ENCODE measurements around the gene SRGAP3.

The SRGAP3 gene

DNA sequence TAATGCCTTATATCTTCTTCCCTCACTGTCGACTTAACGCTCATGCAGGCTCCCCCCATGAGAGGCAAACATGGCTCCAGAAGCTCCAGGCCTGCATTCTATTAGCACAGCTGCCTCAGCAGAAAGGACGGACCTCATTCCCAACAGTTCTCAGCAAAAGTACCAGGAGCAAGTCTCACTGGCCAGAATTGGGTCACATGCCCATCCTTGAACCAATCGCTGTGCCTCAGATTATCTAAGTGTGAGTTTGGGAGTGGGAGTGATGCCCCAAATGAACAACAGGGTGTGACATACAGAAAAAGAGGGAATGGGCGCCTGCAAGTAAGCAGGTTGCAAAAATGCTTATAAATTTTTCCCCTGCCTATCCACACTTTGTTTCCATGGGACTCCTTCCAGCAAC is 281.9 kb downstream of the SRGAP3 start:
- TF ChIP-seq, protein P1, sequence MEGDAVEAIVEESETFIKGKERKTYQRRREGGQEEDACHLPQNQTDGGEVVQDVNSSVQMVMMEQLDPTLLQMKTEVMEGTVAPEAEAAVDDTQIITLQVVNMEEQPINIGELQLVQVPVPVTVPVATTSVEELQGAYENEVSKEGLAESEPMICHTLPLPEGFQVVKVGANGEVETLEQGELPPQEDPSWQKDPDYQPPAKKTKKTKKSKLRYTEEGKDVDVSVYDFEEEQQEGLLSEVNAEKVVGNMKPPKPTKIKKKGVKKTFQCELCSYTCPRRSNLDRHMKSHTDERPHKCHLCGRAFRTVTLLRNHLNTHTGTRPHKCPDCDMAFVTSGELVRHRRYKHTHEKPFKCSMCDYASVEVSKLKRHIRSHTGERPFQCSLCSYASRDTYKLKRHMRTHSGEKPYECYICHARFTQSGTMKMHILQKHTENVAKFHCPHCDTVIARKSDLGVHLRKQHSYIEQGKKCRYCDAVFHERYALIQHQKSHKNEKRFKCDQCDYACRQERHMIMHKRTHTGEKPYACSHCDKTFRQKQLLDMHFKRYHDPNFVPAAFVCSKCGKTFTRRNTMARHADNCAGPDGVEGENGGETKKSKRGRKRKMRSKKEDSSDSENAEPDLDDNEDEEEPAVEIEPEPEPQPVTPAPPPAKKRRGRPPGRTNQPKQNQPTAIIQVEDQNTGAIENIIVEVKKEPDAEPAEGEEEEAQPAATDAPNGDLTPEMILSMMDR (IDR thresholded peaks at IDR 0.05; ENCODE audit: low read length, missing control alignments), result no peak
- DNase-seq (ENCODE audit: low read depth), result no peak

DNA sequence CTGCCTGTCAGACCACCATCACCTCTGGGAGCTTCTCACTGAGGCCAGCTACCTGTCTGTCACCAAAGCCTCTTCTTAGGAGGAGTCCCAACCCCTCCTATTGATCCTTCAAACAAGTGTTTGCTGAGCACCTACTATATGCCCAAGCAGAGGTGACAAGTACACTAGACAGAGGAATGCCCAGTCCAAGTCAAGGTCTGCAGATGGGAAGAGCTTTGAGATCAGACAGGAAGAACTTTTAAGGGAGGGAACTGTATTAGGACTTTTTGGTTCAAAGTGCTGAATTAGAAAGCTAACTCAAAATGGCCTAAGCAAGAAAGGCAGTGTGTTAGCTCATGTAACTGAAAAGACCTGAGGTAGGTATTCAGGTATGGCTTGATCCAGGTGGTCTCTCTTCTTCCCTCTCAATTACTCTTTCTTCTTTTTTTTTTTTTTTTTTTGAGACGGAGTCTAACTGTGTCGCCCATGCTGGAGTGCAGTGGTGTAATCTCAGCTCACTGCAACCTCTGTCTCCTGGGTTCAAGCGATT is 282.6 kb downstream of the SRGAP3 start:
- no peak overlapping the region for H3K4me3 ChIP-seq (replicated peaks; ENCODE audit: low read depth, low read length)
- DNase-seq (ENCODE audit: low read depth), result no peak
- TF ChIP-seq, protein P1 (IDR thresholded peaks at IDR 0.05; ENCODE audit: low read length, missing control alignments), result no peak

More for the DNA sequence above, 281.9 kb downstream of the SRGAP3 start:
- H3K4me3 ChIP-seq (replicated peaks; ENCODE audit: low read depth, low read length), result no peak overlapping the region

DNA sequence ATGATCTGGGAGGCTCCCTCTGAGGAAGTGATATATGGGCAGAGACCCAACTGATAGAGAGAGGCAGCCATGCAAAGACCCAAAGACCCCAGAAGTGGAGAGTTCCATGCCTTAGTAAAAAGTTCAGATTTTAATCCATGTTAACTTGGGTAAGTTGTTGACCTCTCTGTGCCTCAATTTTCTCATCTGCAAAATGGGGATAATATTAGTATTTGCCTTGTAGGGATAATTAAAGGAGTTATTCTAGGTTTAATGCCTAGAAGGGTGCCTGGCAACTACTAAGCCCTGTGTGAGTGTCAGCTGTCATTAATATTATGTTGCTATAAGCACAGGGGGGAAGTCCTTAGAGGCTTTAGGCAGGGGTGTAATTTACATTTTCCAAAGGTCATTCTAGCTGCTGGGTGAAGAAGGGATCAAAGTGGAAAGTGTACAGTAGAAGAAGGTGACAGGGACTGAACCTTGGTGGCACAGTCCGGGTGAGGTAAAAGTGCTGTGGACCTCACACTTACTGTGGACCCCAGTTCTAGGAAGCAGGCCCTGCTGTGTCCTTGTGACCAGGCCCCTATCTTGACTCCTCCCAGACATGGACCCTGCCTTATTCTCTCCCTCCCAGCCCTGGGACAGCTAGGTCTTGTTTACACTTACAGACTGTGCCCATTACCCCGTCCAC is 283.2 kb downstream of the SRGAP3 start:
- H3K4me3 ChIP-seq (replicated peaks; ENCODE audit: low read depth, low read length), result no peak overlapping the region
- TF ChIP-seq, protein P1 (IDR thresholded peaks at IDR 0.05; ENCODE audit: low read length, missing control alignments), result no peak
- DNase-seq (ENCODE audit: low read depth), result no peak

DNA sequence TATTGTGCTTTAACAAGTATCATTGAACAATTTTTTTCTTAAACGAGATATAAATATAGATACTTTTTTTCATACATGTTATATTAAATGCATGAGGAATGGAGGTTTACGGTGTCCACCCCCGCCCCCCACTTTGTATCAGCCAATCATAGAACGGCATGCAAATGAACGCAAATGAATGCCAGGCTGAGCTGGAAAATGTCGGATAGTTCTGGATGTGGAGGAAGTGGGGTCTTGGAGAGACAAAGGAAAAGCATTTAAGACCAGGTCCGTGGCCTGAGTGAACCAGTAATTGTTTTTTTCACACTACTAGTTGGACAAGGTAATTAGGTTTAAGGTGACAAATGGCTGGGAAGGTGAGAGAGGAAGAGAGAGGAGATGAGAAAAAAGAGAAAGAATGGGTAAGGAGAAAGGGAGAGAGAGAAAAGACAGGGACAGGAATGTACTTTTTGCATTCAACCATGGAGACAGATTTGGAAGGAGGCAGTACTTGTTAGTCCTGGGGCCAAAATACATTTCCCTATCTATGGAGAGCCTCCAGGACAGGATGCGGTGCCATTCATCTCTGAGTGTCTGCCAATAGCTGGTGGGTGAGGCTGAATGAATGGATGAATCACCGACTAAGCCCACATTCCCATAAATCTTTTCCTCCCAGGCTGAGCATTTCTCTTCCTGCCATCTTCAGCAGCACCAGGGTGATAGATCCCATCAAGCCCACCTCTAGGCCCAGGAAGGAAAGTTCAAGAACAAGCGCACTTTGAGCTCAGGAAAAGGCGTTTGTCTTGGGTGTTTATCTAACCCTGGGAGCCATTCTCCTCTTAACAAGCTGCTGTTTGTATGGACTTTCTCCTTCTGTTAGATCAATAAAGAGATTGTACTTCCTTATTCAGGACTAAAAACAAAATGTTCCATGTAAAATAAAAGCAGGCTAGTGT is 284.7 kb downstream of the SRGAP3 start:
- DNase-seq (ENCODE audit: low read depth), result peak; percentile 72
- TF ChIP-seq, protein P1 (IDR thresholded peaks at IDR 0.05; ENCODE audit: low read length, missing control alignments), result no peak
- no peak overlapping the region for H3K4me3 ChIP-seq (replicated peaks; ENCODE audit: low read depth, low read length)

DNA sequence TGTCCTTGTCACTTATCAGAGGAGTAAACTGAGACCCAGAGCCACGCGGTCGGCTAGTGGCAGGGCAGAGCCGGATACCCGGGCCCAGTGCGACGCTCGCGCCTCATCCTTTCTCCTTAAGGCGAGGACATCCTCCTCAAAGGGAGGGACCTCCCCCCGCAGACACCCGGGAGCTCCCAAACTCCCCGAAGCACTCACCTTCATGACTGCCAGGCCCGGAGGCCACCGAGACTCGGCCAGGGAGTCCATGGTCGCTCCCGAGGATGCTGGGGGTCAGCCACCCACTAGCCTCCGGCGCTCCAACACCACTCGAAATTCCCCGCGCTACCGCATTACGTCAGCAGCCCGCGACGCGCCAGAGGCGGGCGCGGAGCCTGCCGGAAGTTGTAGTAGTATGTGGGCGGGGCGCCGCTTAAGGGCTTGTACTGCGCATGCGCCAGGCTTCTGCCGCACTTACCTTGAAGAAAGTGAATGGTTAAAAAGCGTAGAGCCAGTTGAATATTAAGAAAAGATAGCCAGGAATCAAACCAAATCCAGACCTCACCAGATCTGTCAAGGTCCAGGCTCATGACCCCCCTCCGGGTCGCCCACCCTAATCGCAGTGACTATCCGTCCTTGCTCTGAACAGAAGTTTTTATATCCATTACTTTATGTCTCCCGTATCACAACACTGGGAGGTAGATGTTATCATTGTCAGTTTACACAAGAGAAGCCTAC is 286.2 kb downstream of the SRGAP3 start, which contains the start of gene RAD18:
TSS of gene RAD18 (minus strand) at position 336 of the 717 bp plus-strand sequence. CDS start at position 249, 87 bp downstream.
- TF ChIP-seq, protein P1 (IDR thresholded peaks at IDR 0.05; ENCODE audit: low read length, missing control alignments), result no peak

DNA sequence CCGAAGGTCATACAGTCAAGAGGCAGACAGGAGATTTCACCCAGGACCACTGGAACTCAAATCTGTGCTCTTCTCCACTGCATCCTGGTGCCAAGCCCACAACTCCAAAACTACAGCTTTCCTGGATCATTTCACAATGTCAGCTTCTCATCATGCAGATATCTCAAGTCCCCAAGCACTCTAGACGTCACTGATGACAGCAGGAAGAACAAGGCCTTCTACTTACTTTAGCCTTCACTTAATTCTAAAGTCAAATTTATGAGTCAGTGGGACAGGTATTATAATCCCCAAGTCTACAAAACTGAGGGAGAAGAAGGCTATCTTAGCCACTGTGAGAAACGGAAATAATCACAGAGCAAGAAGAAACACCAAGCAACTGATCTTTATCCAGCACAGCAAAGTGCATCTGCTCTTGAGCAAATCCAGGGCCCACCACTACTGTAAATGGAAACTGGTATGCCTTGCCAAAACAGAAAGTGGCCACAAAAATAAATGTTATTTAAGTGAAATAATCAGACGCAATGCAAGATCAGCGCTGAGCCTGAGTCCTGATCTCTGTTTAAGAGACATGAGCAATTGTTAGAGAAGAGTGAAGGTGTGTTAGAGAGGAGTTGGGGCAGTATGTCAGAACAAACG is 287.1 kb downstream of the SRGAP3 start:
- TF ChIP-seq, protein P1 (IDR thresholded peaks at IDR 0.05; ENCODE audit: low read length, missing control alignments), result no peak
- peak; percentile 22 for DNase-seq (ENCODE audit: low read depth)
- peak overlapping the region; percentile 85 for H3K4me3 ChIP-seq (replicated peaks; ENCODE audit: low read depth, low read length)

More for the DNA sequence above, 286.2 kb downstream of the SRGAP3 start, which contains the start of gene RAD18:
- peak; percentile 91 for DNase-seq (ENCODE audit: low read depth)
- H3K4me3 ChIP-seq (replicated peaks; ENCODE audit: low read depth, low read length), result peak within 1 kb of the TSS; percentile 85
